Measurements from ENCODE around the gene PRLH.
"Not testable (repeated sequence)": the region's sequence is repeated elsewhere in the genome, so short reads cannot be mapped to it uniquely, and the experiment has no call there.

PRLH gene

DNA sequence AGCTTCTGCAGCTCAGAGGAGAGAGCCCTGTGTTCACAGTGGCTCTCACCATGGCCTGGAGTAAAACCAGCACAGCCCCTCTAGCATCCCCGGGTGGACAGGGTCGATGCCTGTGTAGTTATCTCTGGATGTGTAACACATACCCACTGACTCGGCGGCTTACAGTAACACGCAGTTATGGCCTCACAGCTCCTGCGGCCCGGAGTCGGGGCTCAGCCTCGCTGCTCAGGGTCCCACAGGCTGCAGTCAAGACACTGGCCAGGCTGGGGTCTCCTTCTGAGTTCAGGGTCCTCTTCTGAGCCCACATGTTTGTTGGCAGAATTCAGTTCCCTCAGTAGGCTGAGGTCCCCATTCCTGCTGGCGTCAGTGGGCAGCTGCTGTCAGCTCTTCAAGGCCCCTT is 26.7 kb downstream of the PRLH start:
- no peak overlapping the region for H3K4me3 ChIP-seq (ENCODE audit: insufficient read depth, low read length, poor library complexity, severe bottlenecking)
- no peak overlapping the region for H2AFZ ChIP-seq (ENCODE audit: low read depth, low read length, severe bottlenecking)
- no peaks in the 10 kb centered on the region for H4K20me1 ChIP-seq (ENCODE audit: low read depth, low read length)
- no peaks in the 10 kb centered on the region for H3F3A ChIP-seq (ENCODE audit: insufficient read depth)
- no peaks in the 10 kb centered on the region for H3K79me2 ChIP-seq (ENCODE audit: insufficient read depth, low read length)
- no peaks in the 10 kb centered on the region for H3K9me3 ChIP-seq (ENCODE audit: insufficient read depth, low read length)
- no peaks in the 10 kb centered on the region for H3K27me3 ChIP-seq (ENCODE audit: low read length)
- no peaks in the 10 kb centered on the region for H3K36me3 ChIP-seq (ENCODE audit: low read length)
- H3K27ac ChIP-seq (ENCODE audit: low read depth, low read length): no peak overlapping the region
- no peak overlapping the region for H3K4me2 ChIP-seq (ENCODE audit: low read depth, low read length, poor library complexity, severe bottlenecking)
- no peaks in the 10 kb centered on the region for H3K9me2 ChIP-seq (replicated peaks; ENCODE audit: insufficient read depth, low read length)
- no peak overlapping the region for H3K9ac ChIP-seq (ENCODE audit: low read length)
- TF ChIP-seq EZH2phosphoT487 (conservative IDR thresholded peaks at IDR 0.05; ENCODE audit: low read length): no peak
- TF ChIP-seq, protein P1, sequence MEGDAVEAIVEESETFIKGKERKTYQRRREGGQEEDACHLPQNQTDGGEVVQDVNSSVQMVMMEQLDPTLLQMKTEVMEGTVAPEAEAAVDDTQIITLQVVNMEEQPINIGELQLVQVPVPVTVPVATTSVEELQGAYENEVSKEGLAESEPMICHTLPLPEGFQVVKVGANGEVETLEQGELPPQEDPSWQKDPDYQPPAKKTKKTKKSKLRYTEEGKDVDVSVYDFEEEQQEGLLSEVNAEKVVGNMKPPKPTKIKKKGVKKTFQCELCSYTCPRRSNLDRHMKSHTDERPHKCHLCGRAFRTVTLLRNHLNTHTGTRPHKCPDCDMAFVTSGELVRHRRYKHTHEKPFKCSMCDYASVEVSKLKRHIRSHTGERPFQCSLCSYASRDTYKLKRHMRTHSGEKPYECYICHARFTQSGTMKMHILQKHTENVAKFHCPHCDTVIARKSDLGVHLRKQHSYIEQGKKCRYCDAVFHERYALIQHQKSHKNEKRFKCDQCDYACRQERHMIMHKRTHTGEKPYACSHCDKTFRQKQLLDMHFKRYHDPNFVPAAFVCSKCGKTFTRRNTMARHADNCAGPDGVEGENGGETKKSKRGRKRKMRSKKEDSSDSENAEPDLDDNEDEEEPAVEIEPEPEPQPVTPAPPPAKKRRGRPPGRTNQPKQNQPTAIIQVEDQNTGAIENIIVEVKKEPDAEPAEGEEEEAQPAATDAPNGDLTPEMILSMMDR (IDR thresholded peaks at IDR 0.05; ENCODE audit: insufficient read depth, low read length, poor library complexity, severe bottlenecking): no peak

DNA sequence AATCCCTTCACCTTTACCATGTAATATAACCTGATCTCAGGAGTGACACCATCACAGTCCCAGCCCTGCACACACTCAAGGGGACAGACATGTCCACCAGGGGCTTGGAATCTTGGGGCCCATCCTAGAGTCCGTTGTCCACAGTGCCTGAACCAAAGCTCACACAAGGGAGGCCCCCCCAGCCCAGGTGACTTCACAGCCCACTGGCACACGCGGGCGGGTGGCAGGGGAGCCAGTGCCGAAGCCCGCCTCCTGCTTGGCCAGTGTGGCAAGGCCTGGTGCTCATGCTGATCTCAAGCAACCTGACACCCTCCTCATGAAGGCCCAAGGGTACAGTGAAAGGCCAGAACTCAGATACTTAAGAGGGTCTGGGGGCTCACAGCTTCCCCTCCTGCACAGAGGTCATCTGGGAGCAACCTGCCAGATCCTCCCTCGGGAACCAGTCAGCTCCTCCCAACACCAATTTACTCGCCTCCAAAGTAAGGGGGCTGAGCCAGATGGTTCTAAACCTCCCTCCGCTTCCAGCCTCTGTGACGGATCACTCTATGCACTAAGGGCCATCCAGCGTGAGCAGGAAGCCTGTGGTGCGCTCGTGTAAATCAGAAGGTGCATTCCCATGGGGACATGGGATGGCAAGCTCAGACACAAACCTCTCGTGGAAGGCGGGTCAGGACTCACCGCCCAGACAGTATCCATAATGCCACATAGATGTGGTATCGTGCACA is 27.4 kb downstream of the PRLH start:
- H3K9me3 ChIP-seq (ENCODE audit: insufficient read depth, low read length): no peaks in the 10 kb centered on the region
- no peak overlapping the region for H3K27ac ChIP-seq (ENCODE audit: low read depth, low read length)
- H4K20me1 ChIP-seq (ENCODE audit: low read depth, low read length): no peaks in the 10 kb centered on the region
- H3K79me2 ChIP-seq (ENCODE audit: insufficient read depth, low read length): no peaks in the 10 kb centered on the region
- no peaks in the 10 kb centered on the region for H3K9me2 ChIP-seq (replicated peaks; ENCODE audit: insufficient read depth, low read length)
- TF ChIP-seq EZH2phosphoT487 (conservative IDR thresholded peaks at IDR 0.05; ENCODE audit: low read length): no peak
- TF ChIP-seq, protein P1 (IDR thresholded peaks at IDR 0.05; ENCODE audit: insufficient read depth, low read length, poor library complexity, severe bottlenecking): no peak
- no peaks in the 10 kb centered on the region for H3K36me3 ChIP-seq (ENCODE audit: low read length)
- no peak overlapping the region for H2AFZ ChIP-seq (ENCODE audit: low read depth, low read length, severe bottlenecking)
- no peak overlapping the region for H3K9ac ChIP-seq (ENCODE audit: low read length)
- no peaks in the 10 kb centered on the region for H3F3A ChIP-seq (ENCODE audit: insufficient read depth)
- H3K4me2 ChIP-seq (ENCODE audit: low read depth, low read length, poor library complexity, severe bottlenecking): no peak overlapping the region
- no peaks in the 10 kb centered on the region for H3K27me3 ChIP-seq (ENCODE audit: low read length)
- no peak overlapping the region for H3K4me3 ChIP-seq (ENCODE audit: insufficient read depth, low read length, poor library complexity, severe bottlenecking)

DNA sequence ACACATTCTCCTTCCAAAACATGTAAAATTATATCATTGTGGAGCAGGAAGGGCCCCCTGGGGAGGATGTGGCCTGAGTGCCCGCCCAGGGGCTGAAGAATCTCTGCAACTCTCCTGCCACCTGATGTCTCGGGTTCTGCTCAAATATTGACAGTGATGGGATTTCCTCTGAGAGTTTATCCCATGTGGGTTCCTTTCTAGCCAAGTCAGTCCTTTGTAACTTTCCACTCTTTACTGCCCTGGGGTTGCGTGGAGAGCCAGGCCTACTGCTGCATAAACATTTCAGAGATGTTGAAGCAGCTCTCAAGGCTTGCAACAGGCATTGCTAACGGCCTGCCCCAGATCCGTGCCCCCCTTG is 28.1 kb downstream of the PRLH start:
- no peak for TF ChIP-seq EZH2phosphoT487 (conservative IDR thresholded peaks at IDR 0.05; ENCODE audit: low read length)
- TF ChIP-seq, protein P1 (IDR thresholded peaks at IDR 0.05; ENCODE audit: insufficient read depth, low read length, poor library complexity, severe bottlenecking): no peak
- Histone ChIP-seq H3K9me3 (ENCODE audit: insufficient read depth, low read length) (no peaks in the 10 kb centered on the region), H2AFZ (ENCODE audit: low read depth, low read length, severe bottlenecking) (no peak overlapping the region), H3K27ac (ENCODE audit: low read depth, low read length) (no peak overlapping the region), H3K27me3 (ENCODE audit: low read length) (no peaks in the 10 kb centered on the region), H3F3A (ENCODE audit: insufficient read depth) (no peaks in the 10 kb centered on the region), H3K4me2 (ENCODE audit: low read depth, low read length, poor library complexity, severe bottlenecking) (no peak overlapping the region), H3K79me2 (ENCODE audit: insufficient read depth, low read length) (no peaks in the 10 kb centered on the region), H3K4me3 (ENCODE audit: insufficient read depth, low read length, poor library complexity, severe bottlenecking) (no peak overlapping the region), H3K36me3 (ENCODE audit: low read length) (no peaks in the 10 kb centered on the region), H3K9ac (ENCODE audit: low read length) (no peak overlapping the region), H3K9me2 (replicated peaks; ENCODE audit: insufficient read depth, low read length) (no peaks in the 10 kb centered on the region), H4K20me1 (ENCODE audit: low read depth, low read length) (no peaks in the 10 kb centered on the region)

DNA sequence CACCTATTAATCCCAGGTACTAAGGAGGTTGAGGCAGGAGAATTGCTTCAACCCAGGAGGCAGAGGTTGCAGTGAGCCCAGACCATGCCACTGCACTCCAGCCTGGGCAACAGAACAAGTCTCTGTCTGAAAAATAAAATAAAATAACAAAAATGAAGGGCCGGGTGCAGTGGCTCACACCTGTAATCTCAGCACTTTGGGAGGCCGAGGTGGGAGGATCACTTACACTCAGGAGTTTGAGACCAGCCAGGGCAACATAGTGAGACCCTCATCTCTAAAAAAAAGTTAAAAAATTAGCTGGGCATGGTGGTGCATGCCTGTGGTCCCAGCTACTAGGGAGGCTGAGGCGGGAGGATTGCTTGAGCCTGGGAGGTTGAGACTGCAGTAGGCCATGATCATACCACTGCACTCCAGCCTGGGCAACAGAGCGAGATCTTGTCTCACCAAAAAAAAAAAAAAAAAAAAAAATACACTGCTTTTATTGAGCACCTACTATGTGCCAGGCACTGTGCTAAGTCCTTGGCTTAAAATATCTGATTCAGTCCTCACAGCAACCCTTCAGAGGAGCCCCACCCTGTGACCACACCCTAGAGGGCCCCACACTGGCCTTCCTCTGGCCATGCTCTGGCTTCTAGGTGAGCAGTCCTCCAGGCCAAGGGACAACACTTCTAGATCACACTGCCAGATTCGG is 29.6 kb downstream of the PRLH start:
- H3K27ac ChIP-seq (ENCODE audit: low read depth, low read length); H3K9me3 ChIP-seq (ENCODE audit: insufficient read depth, low read length); H2AFZ ChIP-seq (ENCODE audit: low read depth, low read length, severe bottlenecking); H3K9me2 ChIP-seq (replicated peaks; ENCODE audit: insufficient read depth, low read length); H3K9ac ChIP-seq (ENCODE audit: low read length); H3F3A ChIP-seq (ENCODE audit: insufficient read depth); H4K20me1 ChIP-seq (ENCODE audit: low read depth, low read length); H3K4me2 ChIP-seq (ENCODE audit: low read depth, low read length, poor library complexity, severe bottlenecking); H3K79me2 ChIP-seq (ENCODE audit: insufficient read depth, low read length); H3K36me3 ChIP-seq (ENCODE audit: low read length); H3K4me3 ChIP-seq (ENCODE audit: insufficient read depth, low read length, poor library complexity, severe bottlenecking); H3K27me3 ChIP-seq (ENCODE audit: low read length): not testable (repeated sequence)

Measured in SU-DHL-6 (cell line).